BJ (cell line): Measurements from ENCODE around the gene FRMPD2. TPM values are rescaled to one million over a fixed set of nuclear protein-coding genes. Genes with fewer than 3 reads are reported as not detected.
A peak's percentile ranks its signal among the peaks of the same experiment; 100 is the strongest.

Source experiments
- CTCF ChIA-PET: fragments of 350-600 bp; formaldehyde crosslinking; extraction: SDS; loops from one replicate; lab custom pipeline; 2021; ENCODE audit warnings: antibody characterized with exemption, inconsistent platforms; lab: Yijun Ruan, JAX
- POLR2A ChIA-PET: fragments of 300-600 bp; sonication (Branson Sonifier 250); formaldehyde crosslinking; extraction: SDS; loops from one replicate; lab custom pipeline; 2021; ENCODE audit warnings: antibody characterized with exemption; lab: Charles Lee
- DNase-seq: peaks from one replicate; pipeline ENCODE4 v3.0.0-alpha.2; 2011; ENCODE audit warnings: low read depth
- H3K27me3 ChIP-seq: 2 replicates; pipeline ENCODE4 v1.6.0; 2011; ENCODE audit warnings: low read length; ENCODE audit not compliant: control insufficient read depth, insufficient read depth
- H3K36me3 ChIP-seq: 2 replicates; pipeline ENCODE4 v1.5.1; 2011; ENCODE audit warnings: low read length; ENCODE audit not compliant: control insufficient read depth, insufficient read depth
- H3K4me3 ChIP-seq: 2 replicates; pipeline ENCODE4 v1.5.1; 2011; ENCODE audit warnings: low read depth, mild to moderate bottlenecking, control low read depth, low read length
- CTCF ChIP-seq: IDR thresholded peaks from 2 replicates; pipeline ENCODE4 v1.5.1; 2011; ENCODE audit warnings: low read depth, mild to moderate bottlenecking, control low read depth, inconsistent platforms, low read length, moderate library complexity; ENCODE audit not compliant: insufficient read depth
- polyA plus RNA-seq: library from polyadenylated mRNA; depleted of rRNA; stranded (reverse); fragments of >200 nt; gene quantifications from 2 replicates; pipeline ENCODE4 v1.2.3, GENCODE V29; 2011

Gene FRMPD2
- polyA plus RNA-seq, 1 experiment = not detected

GRCh38 chr10:48216204-48216505, 58.3 kb downstream of the FRMPD2 start:
- no peak for DNase-seq
- H3K27me3 ChIP-seq = peaks cover 1% of the 10 kb centered on the region; the same call in 1 of the 2 replicates
- CTCF ChIA-PET = interaction anchor here (1.6 to 3.3 kb wide), 3 partner anchors 9 to 74 kb away, joined by 3 to 10 read pairs (median 6); no protein-coding TSS in a partner anchor
- no peaks in the 10 kb centered on the region for H3K36me3 ChIP-seq
- TF ChIP-seq CTCF = no peak
- POLR2A ChIA-PET = no interaction called here
- H3K4me3 ChIP-seq = no peak overlapping the region

DNA sequence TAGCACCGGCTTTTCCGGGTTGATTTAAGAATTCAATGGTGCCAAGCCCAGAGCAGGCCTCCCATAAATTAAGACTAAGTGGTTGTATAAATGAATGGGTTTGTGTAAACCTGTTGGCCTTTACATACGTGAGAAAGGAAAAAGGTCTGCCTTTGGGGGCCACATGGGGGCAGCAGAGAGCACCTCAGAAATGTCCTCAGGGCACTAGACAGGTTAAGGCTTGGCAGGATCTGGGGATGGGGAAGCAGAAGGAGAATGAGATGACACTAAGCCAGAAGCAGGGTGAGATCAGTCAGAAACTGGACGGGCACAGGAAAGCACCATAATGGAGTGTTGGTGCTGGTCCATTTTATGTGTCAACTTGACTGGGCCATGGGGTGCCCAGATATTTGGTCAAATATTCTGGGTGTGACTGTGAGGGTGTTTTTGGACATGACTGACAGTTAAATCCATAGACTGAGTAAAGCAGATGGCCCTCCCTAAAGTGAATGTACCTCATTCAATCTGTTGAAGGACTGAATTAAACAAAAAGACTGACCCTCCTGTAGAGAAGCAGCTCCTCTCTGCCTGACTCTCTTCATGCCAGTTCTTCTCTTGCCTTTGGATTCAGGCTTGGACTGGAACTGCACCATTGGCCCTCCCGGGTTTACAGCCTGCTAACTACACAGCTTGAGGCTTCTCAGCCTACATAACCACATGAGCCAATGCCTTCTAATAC, 58.9 kb downstream of the FRMPD2 start:
- CTCF ChIA-PET = interaction anchor here (1.5 to 3.3 kb wide), 4 partner anchors 9 to 74 kb away, joined by 3 to 10 read pairs (median 6); no protein-coding TSS in a partner anchor
- H3K36me3 ChIP-seq = no peaks in the 10 kb centered on the region
- POLR2A ChIA-PET = no interaction called here
- H3K27me3 ChIP-seq = peaks cover 2% of the 10 kb centered on the region; the same call in 1 of the 2 replicates
- peak; percentile 82 for TF ChIP-seq CTCF
- H3K4me3 ChIP-seq = no peak overlapping the region
- DNase-seq = no peak

GRCh38 chr10:48214716-48215485, 59.6 kb downstream of the FRMPD2 start:
- CTCF ChIA-PET = interaction anchor here (1.5 to 3.3 kb wide), 4 partner anchors 9 to 75 kb away, joined by 3 to 10 read pairs (median 6); no protein-coding TSS in a partner anchor

DNA sequence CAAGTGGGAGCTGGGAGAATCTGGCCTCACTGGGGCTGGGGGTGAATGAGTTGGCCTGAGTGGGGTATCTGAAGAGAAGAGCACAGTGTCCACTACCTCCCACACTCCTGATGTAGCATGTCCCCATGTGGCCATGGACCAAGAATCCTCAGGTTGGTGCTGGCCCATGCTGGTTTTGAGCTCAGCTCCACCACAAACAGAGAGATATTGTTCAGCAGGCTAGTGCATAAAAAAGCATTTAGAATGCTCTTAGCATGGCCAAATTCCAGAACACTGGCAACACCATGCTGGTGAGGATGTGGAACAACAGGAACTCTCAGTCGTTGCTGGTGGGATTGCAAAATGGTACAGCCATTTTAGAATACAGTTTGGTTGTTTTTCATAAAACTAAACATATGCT, 61.4 kb downstream of the FRMPD2 start:
- no peak for TF ChIP-seq CTCF
- Histone ChIP-seq H3K4me3 (no peak overlapping the region), H3K27me3 (peaks cover 6% of the 10 kb centered on the region; the same call in 1 of the 2 replicates), H3K36me3 (no peaks in the 10 kb centered on the region)
- CTCF ChIA-PET = no interaction called here
- POLR2A ChIA-PET = no interaction called here
- no peak for DNase-seq

More at GRCh38 chr10:48214716-48215485, 59.6 kb downstream of the FRMPD2 start:
- H3K36me3 ChIP-seq = no peaks in the 10 kb centered on the region
- DNase-seq = no peak
- no peak for TF ChIP-seq CTCF
- POLR2A ChIA-PET = no interaction called here
- peaks cover 6% of the 10 kb centered on the region; the same call in 1 of the 2 replicates for H3K27me3 ChIP-seq
- no peak overlapping the region for H3K4me3 ChIP-seq

DNA sequence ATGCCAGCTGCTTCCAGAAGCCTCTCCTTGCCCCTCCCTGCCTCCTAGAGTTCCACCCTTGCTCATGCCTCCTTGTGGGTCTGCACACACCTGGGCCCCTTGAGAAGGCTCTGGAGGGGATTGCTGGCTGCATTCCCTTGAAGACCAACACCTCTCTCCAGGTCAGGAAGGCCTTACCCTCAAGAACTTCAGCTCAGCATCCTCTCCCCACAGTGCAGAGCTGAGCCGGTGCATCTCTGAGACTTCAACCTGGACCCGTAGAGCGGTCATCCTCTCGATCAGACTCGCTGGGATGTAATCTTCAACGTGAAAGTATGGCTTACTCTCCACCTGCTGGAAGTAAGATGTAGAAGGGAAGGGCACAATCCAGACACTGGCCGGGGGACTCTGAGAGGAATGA, 62.7 kb downstream of the FRMPD2 start:
- POLR2A ChIA-PET = no interaction called here
- CTCF ChIA-PET = no interaction called here
- TF ChIP-seq CTCF = no peak
- Histone ChIP-seq H3K27me3 (peaks cover 9% of the 10 kb centered on the region), H3K4me3 (no peak overlapping the region), H3K36me3 (no peaks in the 10 kb centered on the region)
- no peak for DNase-seq
